ENCODE data around the gene ERBB2. TPM values are rescaled to one million over a fixed set of nuclear protein-coding genes. Genes with fewer than 3 reads are reported as not detected.
"Not testable (repeated sequence)": the region's sequence is repeated elsewhere in the genome, so short reads cannot be mapped to it uniquely, and the experiment has no call there.

ERBB2 gene
- total and polyA plus RNA-seq, 5 donors from 2014 or later, result 0.36 to 5.5 (median 0.67) TPM

- Mint-ChIP-seq H3K36me3 (peaks cover 3% of the 10 kb centered on the region), H3K4me1 (peaks cover 0 to 4% (median 2%) of the 10 kb centered on the region in 4 donors), H3K4me3 (no peak overlapping the region), H3K27me3 (no peaks in the 10 kb centered on the region), H3K9me3 (no peaks in the 10 kb centered on the region), H3K27ac (no peak overlapping the region)
- Histone ChIP-seq H3K9me3 (ENCODE audit: control insufficient read depth in 2 of 2, low read length in 2 of 2) (no peaks in the 10 kb centered on the region), H3K27me3 (ENCODE audit: control insufficient read depth, insufficient read depth, low read length) (no peaks in the 10 kb centered on the region), H3K4me1 (ENCODE audit: control insufficient read depth, insufficient read depth, low read length, poor library complexity, severe bottlenecking) (no peaks in the 10 kb centered on the region), H3K4me3 (ENCODE audit: low read depth, low read length) (no peak overlapping the region), H3K36me3 (ENCODE audit: control insufficient read depth, insufficient read depth, low read length) (no peaks in the 10 kb centered on the region), H3K27ac (ENCODE audit: insufficient read depth, low read length, poor library complexity, severe bottlenecking) (no peak overlapping the region)
- ATAC-seq (ENCODE audit: low read depth in 2 of 2) (no peak), DNase-seq (no peak)
These were observed 22.2 kb downstream of the ERBB2 start for GRCh38 chr17:39722104-39722503.

DNA sequence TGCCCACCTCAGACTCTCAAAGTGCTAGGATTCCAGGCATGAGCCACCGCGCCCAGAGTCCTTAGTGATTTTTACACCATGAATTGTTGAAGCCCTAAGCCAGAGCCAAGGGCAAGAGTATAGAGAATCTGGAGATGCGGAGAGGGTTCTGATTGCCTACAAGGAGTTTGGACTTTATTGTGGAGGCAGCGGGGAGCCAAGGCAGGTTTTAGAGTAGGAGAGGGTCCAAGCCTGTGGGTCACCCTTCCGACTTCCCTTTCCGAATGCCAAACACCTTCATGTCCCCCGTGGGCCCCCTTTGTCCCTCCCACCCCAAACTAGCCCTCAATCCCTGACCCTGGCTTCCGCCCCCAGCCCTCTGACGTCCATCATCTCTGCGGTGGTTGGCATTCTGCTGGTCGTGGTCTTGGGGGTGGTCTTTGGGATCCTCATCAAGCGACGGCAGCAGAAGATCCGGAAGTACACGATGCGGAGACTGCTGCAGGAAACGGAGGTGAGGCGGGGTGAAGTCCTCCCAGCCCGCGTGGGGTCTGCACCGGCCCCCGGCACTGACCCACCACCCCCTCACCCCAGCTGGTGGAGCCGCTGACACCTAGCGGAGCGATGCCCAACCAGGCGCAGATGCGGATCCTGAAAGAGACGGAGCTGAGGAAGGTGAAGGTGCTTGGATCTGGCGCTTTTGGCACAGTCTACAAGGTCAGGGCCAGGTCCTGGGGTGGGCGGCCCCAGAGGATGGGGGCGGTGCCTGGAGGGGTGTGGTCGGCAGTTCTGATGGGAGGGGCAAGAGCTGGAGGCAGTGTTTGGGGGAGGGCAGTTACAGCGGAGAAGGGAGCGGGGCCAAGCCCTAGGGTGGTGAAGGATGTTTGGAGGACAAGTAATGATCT, 23.3 kb downstream of the ERBB2 start:
- Mint-ChIP-seq H3K9me3 (peaks cover 0 to under 1% (median 0%) of the 10 kb centered on the region in 7 donors), H3K27me3 (no peaks in the 10 kb centered on the region), H3K27ac (no peak overlapping the region), H3K4me1 (peaks cover 0 to 4% (median 2%) of the 10 kb centered on the region in 4 donors), H3K4me3 (peak overlapping the region in 2 of 4 donors; percentile 60 to 68), H3K36me3 (peaks cover 6% of the 10 kb centered on the region)
- Histone ChIP-seq H3K27ac (ENCODE audit: insufficient read depth, low read length, poor library complexity, severe bottlenecking) (no peak overlapping the region), H3K4me3 (ENCODE audit: low read depth, low read length) (no peak overlapping the region), H3K36me3 (ENCODE audit: control insufficient read depth, insufficient read depth, low read length) (peaks cover 7% of the 10 kb centered on the region), H3K4me1 (ENCODE audit: control insufficient read depth, insufficient read depth, low read length, poor library complexity, severe bottlenecking) (no peaks in the 10 kb centered on the region), H3K9me3 (ENCODE audit: control insufficient read depth in 2 of 2, low read length in 2 of 2) (no peaks in the 10 kb centered on the region), H3K27me3 (ENCODE audit: control insufficient read depth, insufficient read depth, low read length) (no peaks in the 10 kb centered on the region)
- DNase-seq, result no peak
- ATAC-seq (ENCODE audit: low read depth in 2 of 2), result no peak

- H3K4me3 ChIP-seq (ENCODE audit: low read depth, low read length), result no peak overlapping the region
- no peaks in the 10 kb centered on the region for H3K9me3 ChIP-seq (ENCODE audit: control insufficient read depth in 2 of 2, low read length in 2 of 2)
- peaks cover 13% of the 10 kb centered on the region for H3K36me3 ChIP-seq (ENCODE audit: control insufficient read depth, insufficient read depth, low read length)
- ATAC-seq (ENCODE audit: low read depth in 2 of 2) (no peak), DNase-seq (no peak)
- Mint-ChIP-seq H3K27ac (no peak overlapping the region), H3K27me3 (no peaks in the 10 kb centered on the region), H3K4me3 (no peak overlapping the region), H3K36me3 (peaks cover 14% of the 10 kb centered on the region), H3K9me3 (peaks cover 0 to 2% (median 0%) of the 10 kb centered on the region in 7 donors), H3K4me1 (peaks cover 0 to 16% (median 11%) of the 10 kb centered on the region in 4 donors)
- peaks cover 7% of the 10 kb centered on the region for H3K4me1 ChIP-seq (ENCODE audit: control insufficient read depth, insufficient read depth, low read length, poor library complexity, severe bottlenecking)
- H3K27me3 ChIP-seq (ENCODE audit: control insufficient read depth, insufficient read depth, low read length), result no peaks in the 10 kb centered on the region
- H3K27ac ChIP-seq (ENCODE audit: insufficient read depth, low read length, poor library complexity, severe bottlenecking), result no peak overlapping the region
These were observed 24.9 kb downstream of the ERBB2 start for GRCh38 chr17:39724731-39725130.

- not testable (repeated sequence) for H3K9me3 Mint-ChIP-seq; H3K9me3 ChIP-seq (ENCODE audit: control insufficient read depth in 2 of 2, low read length in 2 of 2); H3K27ac ChIP-seq (ENCODE audit: insufficient read depth, low read length, poor library complexity, severe bottlenecking); H3K27me3 Mint-ChIP-seq; ATAC-seq (ENCODE audit: low read depth in 2 of 2); H3K27me3 ChIP-seq (ENCODE audit: control insufficient read depth, insufficient read depth, low read length); H3K27ac Mint-ChIP-seq; DNase-seq; H3K4me3 ChIP-seq (ENCODE audit: low read depth, low read length)
- Mint-ChIP-seq H3K4me3 (peak overlapping the region in 2 of 4 donors; percentile 7 to 56), H3K4me1 (peaks cover 0 to 19% (median 13%) of the 10 kb centered on the region in 4 donors), H3K36me3 (peaks cover 14% of the 10 kb centered on the region)
- peaks cover 13% of the 10 kb centered on the region for H3K36me3 ChIP-seq (ENCODE audit: control insufficient read depth, insufficient read depth, low read length)
- peaks cover 12% of the 10 kb centered on the region for H3K4me1 ChIP-seq (ENCODE audit: control insufficient read depth, insufficient read depth, low read length, poor library complexity, severe bottlenecking)
These were observed 26.1 kb downstream of the ERBB2 start for GRCh38 chr17:39725923-39726322.

DNA sequence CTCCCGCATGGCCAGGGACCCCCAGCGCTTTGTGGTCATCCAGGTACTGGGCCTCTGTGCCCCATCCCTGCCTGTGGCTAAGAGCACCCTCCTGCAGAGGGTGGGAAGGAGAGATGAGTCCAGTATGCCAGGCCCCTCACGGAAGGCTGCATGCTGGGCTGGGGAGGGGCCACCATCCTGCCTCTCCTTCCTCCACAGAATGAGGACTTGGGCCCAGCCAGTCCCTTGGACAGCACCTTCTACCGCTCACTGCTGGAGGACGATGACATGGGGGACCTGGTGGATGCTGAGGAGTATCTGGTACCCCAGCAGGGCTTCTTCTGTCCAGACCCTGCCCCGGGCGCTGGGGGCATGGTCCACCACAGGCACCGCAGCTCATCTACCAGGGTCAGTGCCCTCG, 26.8 kb downstream of the ERBB2 start:
- H3K27me3 Mint-ChIP-seq, result no peaks in the 10 kb centered on the region
- no peak overlapping the region for H3K27ac Mint-ChIP-seq
- no peak overlapping the region for H3K27ac ChIP-seq (ENCODE audit: insufficient read depth, low read length, poor library complexity, severe bottlenecking)
- ATAC-seq (ENCODE audit: low read depth in 2 of 2) (no peak), DNase-seq (no peak)
- no peak overlapping the region for H3K4me3 ChIP-seq (ENCODE audit: low read depth, low read length)
- H3K36me3 Mint-ChIP-seq, result peaks cover 14% of the 10 kb centered on the region
- H3K9me3 Mint-ChIP-seq, result peaks cover 0 to 2% (median 0%) of the 10 kb centered on the region in 7 donors
- peaks cover 13% of the 10 kb centered on the region for H3K36me3 ChIP-seq (ENCODE audit: control insufficient read depth, insufficient read depth, low read length)
- H3K9me3 ChIP-seq (ENCODE audit: control insufficient read depth in 2 of 2, low read length in 2 of 2), result no peaks in the 10 kb centered on the region
- peaks cover 0 to 19% (median 14%) of the 10 kb centered on the region in 4 donors for H3K4me1 Mint-ChIP-seq
- peak overlapping the region in 1 of 4 donors; percentile 25 for H3K4me3 Mint-ChIP-seq
- H3K27me3 ChIP-seq (ENCODE audit: control insufficient read depth, insufficient read depth, low read length), result no peaks in the 10 kb centered on the region
- H3K4me1 ChIP-seq (ENCODE audit: control insufficient read depth, insufficient read depth, low read length, poor library complexity, severe bottlenecking), result peaks cover 12% of the 10 kb centered on the region

DNA sequence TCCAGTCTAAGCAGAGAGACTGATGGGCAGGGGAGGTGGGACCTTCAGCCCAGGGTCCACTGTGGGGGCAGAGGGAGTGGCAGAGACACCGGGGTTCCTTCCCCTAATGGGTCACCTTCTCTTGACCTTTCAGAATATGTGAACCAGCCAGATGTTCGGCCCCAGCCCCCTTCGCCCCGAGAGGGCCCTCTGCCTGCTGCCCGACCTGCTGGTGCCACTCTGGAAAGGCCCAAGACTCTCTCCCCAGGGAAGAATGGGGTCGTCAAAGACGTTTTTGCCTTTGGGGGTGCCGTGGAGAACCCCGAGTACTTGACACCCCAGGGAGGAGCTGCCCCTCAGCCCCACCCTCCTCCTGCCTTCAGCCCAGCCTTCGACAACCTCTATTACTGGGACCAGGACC, 27.7 kb downstream of the ERBB2 start:
- Mint-ChIP-seq H3K36me3 (peaks cover 14% of the 10 kb centered on the region), H3K4me1 (peaks cover 0 to 19% (median 14%) of the 10 kb centered on the region in 4 donors), H3K9me3 (peaks cover 0 to 2% (median 0%) of the 10 kb centered on the region in 7 donors), H3K27ac (no peak overlapping the region), H3K4me3 (peak overlapping the region in 3 of 4 donors; percentile 27 to 91 (median 31)), H3K27me3 (no peaks in the 10 kb centered on the region)
- Histone ChIP-seq H3K4me3 (ENCODE audit: low read depth, low read length) (no peak overlapping the region), H3K27me3 (ENCODE audit: control insufficient read depth, insufficient read depth, low read length) (no peaks in the 10 kb centered on the region), H3K36me3 (ENCODE audit: control insufficient read depth, insufficient read depth, low read length) (peaks cover 13% of the 10 kb centered on the region), H3K27ac (ENCODE audit: insufficient read depth, low read length, poor library complexity, severe bottlenecking) (no peak overlapping the region), H3K9me3 (ENCODE audit: control insufficient read depth in 2 of 2, low read length in 2 of 2) (no peaks in the 10 kb centered on the region), H3K4me1 (ENCODE audit: control insufficient read depth, insufficient read depth, low read length, poor library complexity, severe bottlenecking) (peaks cover 12% of the 10 kb centered on the region)
- DNase-seq (no peak), ATAC-seq (ENCODE audit: low read depth in 2 of 2) (no peak)

DNA sequence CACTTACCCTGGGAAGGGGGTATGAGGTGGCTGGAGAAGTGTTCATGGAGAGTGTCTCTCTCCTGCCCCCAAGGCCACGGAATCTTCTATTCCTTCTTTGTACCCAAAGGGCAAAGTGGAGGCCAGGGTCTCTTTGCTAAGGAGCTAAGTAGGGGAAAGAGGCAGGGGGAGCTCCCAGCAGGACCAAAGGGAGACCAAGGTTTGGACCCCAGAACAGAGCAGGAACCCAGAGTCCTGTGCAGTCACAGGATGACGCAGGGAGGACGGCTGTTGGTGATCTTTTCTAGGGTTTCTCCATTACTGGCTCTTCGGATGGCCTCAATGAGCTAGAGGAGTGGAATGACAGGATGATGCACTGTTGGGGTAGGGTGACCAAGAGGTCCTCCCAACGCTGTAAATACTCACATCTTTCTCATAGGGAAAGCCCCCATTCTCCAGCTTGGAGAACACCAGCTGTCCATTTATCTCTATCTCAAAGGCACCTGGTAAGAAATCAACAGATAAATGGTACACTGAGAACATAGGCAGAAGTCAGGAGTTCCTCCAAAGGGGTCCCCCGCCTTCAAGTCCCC, 29.5 kb downstream of the ERBB2 start:
- peak overlapping the region; percentile 77 to 95 (median 94) for H3K27ac Mint-ChIP-seq
- Histone ChIP-seq H3K36me3 (ENCODE audit: control insufficient read depth, insufficient read depth, low read length) (peaks cover 13% of the 10 kb centered on the region), H3K4me3 (ENCODE audit: low read depth, low read length) (peak overlapping the region; percentile 80), H3K4me1 (ENCODE audit: control insufficient read depth, insufficient read depth, low read length, poor library complexity, severe bottlenecking) (peaks cover 12% of the 10 kb centered on the region), H3K27ac (ENCODE audit: insufficient read depth, low read length, poor library complexity, severe bottlenecking) (no peak overlapping the region), H3K9me3 (ENCODE audit: control insufficient read depth in 2 of 2, low read length in 2 of 2) (no peaks in the 10 kb centered on the region), H3K27me3 (ENCODE audit: control insufficient read depth, insufficient read depth, low read length) (no peaks in the 10 kb centered on the region)
- peak overlapping the region; percentile 91 to 97 (median 92) for H3K4me3 Mint-ChIP-seq
- H3K36me3 Mint-ChIP-seq, result peaks cover 14% of the 10 kb centered on the region
- peaks cover 0 to 19% (median 12%) of the 10 kb centered on the region in 4 donors for H3K4me1 Mint-ChIP-seq
- no peaks in the 10 kb centered on the region for H3K27me3 Mint-ChIP-seq
- peaks cover 0 to 2% (median 0%) of the 10 kb centered on the region in 7 donors for H3K9me3 Mint-ChIP-seq
- no peak for ATAC-seq (ENCODE audit: low read depth in 2 of 2)
- DNase-seq, result no peak

Data from CD4-positive, CD25-positive, alpha-beta regulatory T cell (primary cell).